ENCODE results near the gene MTFMT. TPM values are rescaled to one million over a fixed set of nuclear protein-coding genes. Genes with fewer than 3 reads are reported as not detected.

The MTFMT gene
- total and polyA plus RNA-seq, 2 of the 4 experiments (the other 2 are of a cell fraction): 8.9 to 21.3 TPM

DNA sequence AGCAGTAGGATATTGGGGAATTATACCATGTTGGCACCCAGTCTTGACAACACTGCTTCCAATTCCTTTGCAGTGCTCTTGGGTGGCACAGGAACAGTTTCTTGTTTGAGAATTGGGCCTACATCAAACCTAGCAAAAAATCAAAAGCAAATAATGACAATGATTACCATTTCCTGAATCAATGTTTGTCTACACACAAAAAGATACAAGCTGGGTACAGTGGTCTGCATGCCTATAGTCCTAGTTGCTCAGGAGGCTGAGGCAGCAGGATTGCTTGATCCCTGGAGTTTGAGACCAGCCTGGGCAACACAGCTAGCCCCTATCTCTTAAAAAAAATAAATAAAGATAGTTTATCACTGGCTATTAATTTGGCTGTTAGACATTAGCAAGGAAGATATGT is 8.0 kb downstream of the MTFMT start:
- Histone ChIP-seq H2BK120ac (ENCODE audit: low read depth, low read length) (no peak overlapping the region), H2BK15ac (ENCODE audit: low read depth, low read length) (no peak overlapping the region), H2BK5ac (ENCODE audit: low read depth, low read length, poor library complexity, severe bottlenecking) (no peak overlapping the region), H4K91ac (ENCODE audit: insufficient read depth, low read depth, low read length) (no peak overlapping the region), H4K20me1 (ENCODE audit: insufficient read depth, low read length) (no peaks in the 10 kb centered on the region), H3K9ac (ENCODE audit: low read depth, low read length) (no peak overlapping the region), H4K8ac (ENCODE audit: low read depth in 2 of 2, low read length in 2 of 2) (no peak overlapping the region), H3K56ac (ENCODE audit: extremely low read depth, insufficient read depth, low read length) (no peak overlapping the region), H3K36me3 (ENCODE audit: control insufficient read depth, insufficient read depth, low read length) (peaks cover 23% of the 10 kb centered on the region), H3K9me1 (ENCODE audit: insufficient read depth, low read length) (no peaks in the 10 kb centered on the region; the same call in 1 of the 2 replicates), H3K4ac (ENCODE audit: low read depth, low read length) (no peak overlapping the region), H2AFZ (replicated peaks; ENCODE audit: low read length, poor library complexity) (no peak overlapping the region), H3K4me2 (ENCODE audit: low read depth, low read length) (no peak overlapping the region), H3K27me3 (ENCODE audit: control insufficient read depth, insufficient read depth, low read length) (no peaks in the 10 kb centered on the region), H3K4me1 (ENCODE audit: control insufficient read depth, insufficient read depth, low read length) (no peaks in the 10 kb centered on the region), H2BK20ac (ENCODE audit: low read depth, low read length) (no peak overlapping the region), H3K14ac (replicated peaks; ENCODE audit: low read depth, low read length) (no peak overlapping the region), H3K23ac (ENCODE audit: low read depth, low read length) (no peak overlapping the region), H3K18ac (ENCODE audit: low read depth, low read length) (no peak overlapping the region), H3K9me3 (ENCODE audit: control insufficient read depth, insufficient read depth, low read length) (no peaks in the 10 kb centered on the region), H2AK5ac (ENCODE audit: low read depth, low read length) (no peak overlapping the region), H3K4me3 (ENCODE audit: insufficient read depth, low read depth, low read length) (no peak overlapping the region), H3K27ac (ENCODE audit: insufficient read depth, low read length) (no peak overlapping the region), H3K79me1 (ENCODE audit: low read depth in 1 of 2, low read length in 2 of 2) (no peaks in the 10 kb centered on the region; a peak in 1 of 4 replicates), H4K5ac (ENCODE audit: low read depth, low read length) (no peak overlapping the region), H2AK9ac (replicated peaks; ENCODE audit: low read depth, low read length, poor library complexity) (no peak overlapping the region)
- DNase-seq (no peak), ATAC-seq (ENCODE audit: low read depth) (no peak)
- dilution Hi-C loops (cut with HindIII; ENCODE audit: low sequenced_read_pairs, unreplicated experiment) (no loop called here), intact Hi-C loops (cut with micrococcal nuclease) (no loop called here), in situ Hi-C loops (cut with MboI; ENCODE audit: low sequenced_read_pairs) (no loop called here)
- BruUV-seq (replicated peaks): no TSS peak
- TF ChIP-seq CEBPB (IDR thresholded peaks at IDR 0.05; ENCODE audit: low read depth, low read length): no peak
- TF ChIP-seq POLR2A (IDR thresholded peaks at IDR 0.05; ENCODE audit: low read depth, low read length): no peak
- TF ChIP-seq NFE2L2 (IDR thresholded peaks at IDR 0.05; ENCODE audit: low read depth, low read length): no peak
- TF ChIP-seq RCOR1 (IDR thresholded peaks at IDR 0.05; ENCODE audit: insufficient replicate concordance, low read length): no peak
- no peak for TF ChIP-seq BHLHE40 (IDR thresholded peaks at IDR 0.05; ENCODE audit: low read depth, low read length)
- no peak for TF ChIP-seq CHD1 (IDR thresholded peaks at IDR 0.05; ENCODE audit: low read depth, low read length)
- TF ChIP-seq SMC3 (IDR thresholded peaks at IDR 0.05; ENCODE audit: low read depth, low read length): no peak
- TF ChIP-seq, protein P1, sequence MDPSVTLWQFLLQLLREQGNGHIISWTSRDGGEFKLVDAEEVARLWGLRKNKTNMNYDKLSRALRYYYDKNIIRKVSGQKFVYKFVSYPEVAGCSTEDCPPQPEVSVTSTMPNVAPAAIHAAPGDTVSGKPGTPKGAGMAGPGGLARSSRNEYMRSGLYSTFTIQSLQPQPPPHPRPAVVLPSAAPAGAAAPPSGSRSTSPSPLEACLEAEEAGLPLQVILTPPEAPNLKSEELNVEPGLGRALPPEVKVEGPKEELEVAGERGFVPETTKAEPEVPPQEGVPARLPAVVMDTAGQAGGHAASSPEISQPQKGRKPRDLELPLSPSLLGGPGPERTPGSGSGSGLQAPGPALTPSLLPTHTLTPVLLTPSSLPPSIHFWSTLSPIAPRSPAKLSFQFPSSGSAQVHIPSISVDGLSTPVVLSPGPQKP (IDR thresholded peaks at IDR 0.05; ENCODE audit: borderline replicate concordance, low read depth, low read length): no peak
- no peak for TF ChIP-seq FOS (IDR thresholded peaks at IDR 0.05; ENCODE audit: low read depth, low read length)
- TF ChIP-seq MXI1 (IDR thresholded peaks at IDR 0.05; ENCODE audit: borderline replicate concordance, low read depth, low read length): no peak
- no peak for TF ChIP-seq RFX5 (IDR thresholded peaks at IDR 0.05; ENCODE audit: low read depth, low read length)
- POLR2A ChIA-PET (ENCODE audit: unreplicated experiment): no interaction called here
- CTCF ChIA-PET: no interaction called here

Data from IMR-90 (cell line).